ENCODE results near the gene ZNF277.

- TF ChIP-seq GLIS3 (CRISPR knock-in tag; IDR thresholded peaks at IDR 0.05) = no peak
- no peak for TF ChIP-seq CREB5 (CRISPR knock-in tag; IDR thresholded peaks at IDR 0.05; ENCODE audit: low read depth)
- TF ChIP-seq, protein P1, sequence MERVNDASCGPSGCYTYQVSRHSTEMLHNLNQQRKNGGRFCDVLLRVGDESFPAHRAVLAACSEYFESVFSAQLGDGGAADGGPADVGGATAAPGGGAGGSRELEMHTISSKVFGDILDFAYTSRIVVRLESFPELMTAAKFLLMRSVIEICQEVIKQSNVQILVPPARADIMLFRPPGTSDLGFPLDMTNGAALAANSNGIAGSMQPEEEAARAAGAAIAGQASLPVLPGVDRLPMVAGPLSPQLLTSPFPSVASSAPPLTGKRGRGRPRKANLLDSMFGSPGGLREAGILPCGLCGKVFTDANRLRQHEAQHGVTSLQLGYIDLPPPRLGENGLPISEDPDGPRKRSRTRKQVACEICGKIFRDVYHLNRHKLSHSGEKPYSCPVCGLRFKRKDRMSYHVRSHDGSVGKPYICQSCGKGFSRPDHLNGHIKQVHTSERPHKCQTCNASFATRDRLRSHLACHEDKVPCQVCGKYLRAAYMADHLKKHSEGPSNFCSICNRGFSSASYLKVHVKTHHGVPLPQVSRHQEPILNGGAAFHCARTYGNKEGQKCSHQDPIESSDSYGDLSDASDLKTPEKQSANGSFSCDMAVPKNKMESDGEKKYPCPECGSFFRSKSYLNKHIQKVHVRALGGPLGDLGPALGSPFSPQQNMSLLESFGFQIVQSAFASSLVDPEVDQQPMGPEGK (CRISPR knock-in tag; IDR thresholded peaks at IDR 0.05; ENCODE audit: borderline replicate concordance) = no peak
- TF ChIP-seq ZFP3 (CRISPR knock-in tag; IDR thresholded peaks at IDR 0.05) = no peak
- TF ChIP-seq ZC3H10 (CRISPR knock-in tag; IDR thresholded peaks at IDR 0.05) = no peak
- TF ChIP-seq TSHZ2 (CRISPR knock-in tag; IDR thresholded peaks at IDR 0.05) = no peak
- no peak for TF ChIP-seq ZNF70 (CRISPR knock-in tag; IDR thresholded peaks at IDR 0.05)
- no peak for TF ChIP-seq BACH2 (CRISPR knock-in tag; IDR thresholded peaks at IDR 0.05; ENCODE audit: borderline replicate concordance)
- no peak for TF ChIP-seq ARNTL (CRISPR knock-in tag; IDR thresholded peaks at IDR 0.05; ENCODE audit: borderline replicate concordance, low read depth)
- no peak for TF ChIP-seq RARB (CRISPR knock-in tag; IDR thresholded peaks at IDR 0.05)
These were observed 140.6 kb downstream of the ZNF277 start for GRCh38 chr7:112347088-112347487.

Data from SK-N-SH treated with all-trans-retinoic acid at 6 μM for 48 hours (cell line).